Left cardiac atrium (tissue), 4 donors: ENCODE data around the gene EMILIN2. TPM values are rescaled to one million over a fixed set of nuclear protein-coding genes. Genes with fewer than 3 reads are reported as not detected.
"Not testable (repeated sequence)": the region's sequence is repeated elsewhere in the genome, so short reads cannot be mapped to it uniquely, and the experiment has no call there.

Experiments used
- ATAC-seq, 2 donors: fragments of 200-7000 bp; cut with Tn5 transposase; one replicate each; pipeline ENCODE4 v1.9.1; 2020; ENCODE audit warnings: mild to moderate bottlenecking in 2 of 2, moderate library complexity in 2 of 2
- DNase-seq: peaks from one replicate; pipeline ENCODE4 v3.0.0-alpha.2; 2020
- intact Hi-C, 2 donors: fragments of 100-400 bp; cut with DNase I; formaldehyde crosslinking; loops; one replicate each; pipeline versions ENCODE4 v1.14.1 to v1.15.1; 2022 to 2023
- long read RNA-seq: library from polyadenylated mRNA; unstranded; transcript quantifications from one replicate; pipeline ENCODE4 v2.0.0, GENCODE V29; 2021
- total RNA-seq, 2 donors: library from RNA; stranded (reverse); fragmentation: NEBNext Ultra II Directional; extraction: Animal tissue kit (Norgen Biotek cat#: 25700); gene quantifications; one replicate each; pipeline ENCODE4 v1.2.1, GENCODE V29; 2021
- donor health status: DM: no; HTN: yes; CAD: no.
- donor health status: DM: no; HTN: yes; CAD: no; lungs with severe emphysema.
- donor health status: DM: yes; HTN: yes; CAD: no.
- donor health status: Dilated cardiomyopathy.

Gene EMILIN2
- total RNA-seq = 10 to 100 TPM; 12.2 to 17.8 TPM
- long read RNA-seq, partial matches to known transcripts = 1 of 2 reads
- long read RNA-seq, other reads (novel, unspliced or antisense) = 1 of 2 reads

DNA sequence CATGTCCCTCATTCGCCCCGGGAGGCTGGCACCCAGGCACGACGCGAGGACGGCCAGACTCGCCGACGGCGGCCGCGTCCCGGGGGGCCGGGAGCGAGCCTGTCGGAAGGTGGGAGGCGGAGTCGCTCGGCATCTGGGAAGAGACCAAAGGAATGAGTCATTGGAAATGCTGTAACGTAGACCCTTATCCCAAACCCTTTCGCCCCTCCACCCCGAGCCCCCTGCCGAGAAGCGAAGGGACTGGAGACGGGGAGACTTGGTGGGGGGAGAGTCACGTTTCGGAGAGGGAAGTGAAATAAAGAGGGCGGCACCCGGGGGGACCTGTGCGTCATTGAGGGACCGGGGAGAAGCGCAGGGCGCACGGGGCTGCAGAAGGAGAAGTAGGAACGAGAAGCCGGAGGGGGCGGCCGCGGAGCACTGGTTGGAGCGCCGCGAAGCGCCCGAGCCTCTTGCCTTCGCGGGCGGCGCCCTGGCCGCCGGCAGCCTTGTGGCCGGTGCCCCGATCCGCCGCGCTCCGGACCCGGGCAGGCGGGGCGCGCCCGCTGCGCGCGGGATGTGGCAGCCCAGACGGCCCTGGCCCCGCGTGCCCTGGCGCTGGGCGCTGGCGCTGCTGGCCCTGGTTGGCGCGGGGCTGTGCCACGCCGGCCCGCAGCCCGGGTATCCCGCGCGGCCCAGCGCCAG lies at the start of gene EMILIN2:
TSS of gene EMILIN2 (plus strand) at position 371 of the 681 bp plus-strand sequence. CDS start at position 554, 183 bp downstream.
- intact Hi-C loops = no loop called here
- ATAC-seq = peak; percentile 54 to 66
- DNase-seq = peak; percentile 78

DNA sequence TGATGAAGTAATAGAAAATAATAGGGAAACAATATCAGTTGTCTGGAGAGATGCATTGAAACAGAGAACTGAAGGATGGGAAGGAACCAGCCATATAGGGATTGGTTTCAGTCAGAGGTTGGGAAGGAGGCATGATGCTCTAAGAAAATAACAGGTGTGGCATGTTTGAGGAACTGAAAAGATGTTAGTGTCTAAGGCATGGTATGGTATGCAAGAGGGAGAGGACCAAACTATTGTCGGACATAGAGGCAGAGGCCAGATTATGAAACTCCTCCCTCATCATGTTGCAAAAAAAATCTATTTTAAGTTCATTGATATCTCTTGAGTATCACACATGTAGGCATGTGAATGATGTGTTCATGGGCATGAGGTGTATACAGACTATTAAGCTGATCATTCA lies 48.9 kb upstream of the EMILIN2 start:
- intact Hi-C loops = no loop called here
- ATAC-seq = no peak
- DNase-seq = no peak

DNA sequence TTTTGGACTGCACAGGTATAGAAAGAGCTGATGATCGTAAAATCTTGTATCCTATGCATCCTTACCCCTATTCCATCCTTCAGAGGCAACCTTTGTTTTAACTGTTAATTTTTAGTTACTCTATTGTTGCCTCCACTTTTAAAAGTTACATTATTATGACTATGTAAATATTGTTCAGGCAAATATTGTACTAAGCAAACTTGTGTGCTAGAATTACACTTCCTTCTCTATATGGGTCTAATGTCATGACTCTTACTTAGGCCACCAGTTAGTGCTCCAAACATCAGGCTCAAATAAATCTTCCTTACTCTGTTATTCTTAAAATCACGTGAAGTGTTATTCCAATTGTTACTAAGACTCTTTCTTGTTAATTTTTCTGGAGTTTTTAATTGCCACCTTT lies 47.4 kb upstream of the EMILIN2 start:
- DNase-seq (no peak), ATAC-seq (no peak)
- intact Hi-C loops = no loop called here

DNA sequence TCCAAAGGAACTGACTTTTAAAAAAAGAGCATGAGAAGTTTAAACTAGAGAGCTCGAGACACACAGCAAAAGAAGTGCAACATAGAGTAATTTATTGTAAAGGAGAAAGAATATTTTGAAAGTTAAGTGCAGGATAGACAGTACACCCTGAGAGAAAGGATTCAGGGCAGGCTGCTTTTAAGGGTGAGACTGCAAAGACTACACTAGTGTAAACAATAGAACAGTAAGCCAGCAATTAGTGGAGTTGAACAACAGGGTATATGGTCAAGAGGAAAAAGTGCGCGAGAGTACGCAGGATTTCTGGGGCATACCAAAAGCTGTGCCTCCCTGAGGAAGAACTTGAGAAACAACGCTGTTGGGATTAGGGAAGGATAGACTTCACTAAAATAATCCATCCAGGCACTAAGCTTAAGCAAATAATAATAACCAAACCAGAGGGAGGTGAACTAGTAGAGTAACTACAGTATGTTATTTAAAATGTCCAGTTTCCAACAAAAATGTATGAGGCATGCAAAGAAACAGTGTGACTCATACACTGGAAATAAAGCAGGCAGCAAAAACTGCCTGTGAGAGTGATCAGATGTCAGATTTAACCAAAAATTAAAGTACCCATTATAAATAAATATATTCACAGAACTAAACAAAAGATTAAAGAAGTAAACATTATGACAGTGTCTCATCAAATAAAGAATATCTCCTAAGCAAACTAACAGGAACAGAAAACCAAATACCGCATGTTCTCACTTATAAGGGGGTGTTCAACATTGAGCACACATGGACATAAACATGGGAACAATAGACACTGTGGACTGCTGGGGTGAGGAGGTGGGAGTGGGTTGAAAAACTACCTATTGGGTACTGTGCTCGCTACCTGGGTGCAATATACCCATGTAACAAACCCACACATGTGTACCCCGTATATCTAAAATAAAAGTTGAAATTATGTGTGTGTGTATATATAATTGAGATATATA lies 40.5 kb upstream of the EMILIN2 start:
- intact Hi-C loops = loop anchor here in 1 of 2 donors (10.0 kb wide), 1 partner anchor 99 kb away; no protein-coding TSS in a partner anchor
- ATAC-seq = no peak
- DNase-seq = no peak

DNA sequence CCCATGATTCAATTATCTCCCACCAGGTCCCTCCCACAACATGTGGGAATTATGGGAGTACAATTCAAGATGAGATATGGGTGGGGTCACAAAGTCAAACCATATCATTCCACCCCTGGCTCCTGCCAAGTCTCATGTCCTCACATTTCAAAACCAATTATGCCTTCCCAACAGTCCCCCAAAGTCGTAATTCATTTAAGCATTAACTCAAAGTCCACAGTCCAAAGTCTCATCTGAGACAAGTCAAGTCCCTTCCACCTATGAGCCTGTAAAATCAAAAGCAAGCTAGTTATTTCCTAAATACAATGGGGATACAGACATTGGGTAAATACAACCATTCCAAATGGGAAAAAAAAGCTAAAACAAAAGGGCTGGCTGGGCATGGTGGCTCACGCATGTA lies 38.2 kb upstream of the EMILIN2 start:
- intact Hi-C loops = loop anchor here in 1 of 2 donors (10.0 kb wide), 1 partner anchor 96 kb away; no protein-coding TSS in a partner anchor
- DNase-seq, ATAC-seq: not testable (repeated sequence)

DNA sequence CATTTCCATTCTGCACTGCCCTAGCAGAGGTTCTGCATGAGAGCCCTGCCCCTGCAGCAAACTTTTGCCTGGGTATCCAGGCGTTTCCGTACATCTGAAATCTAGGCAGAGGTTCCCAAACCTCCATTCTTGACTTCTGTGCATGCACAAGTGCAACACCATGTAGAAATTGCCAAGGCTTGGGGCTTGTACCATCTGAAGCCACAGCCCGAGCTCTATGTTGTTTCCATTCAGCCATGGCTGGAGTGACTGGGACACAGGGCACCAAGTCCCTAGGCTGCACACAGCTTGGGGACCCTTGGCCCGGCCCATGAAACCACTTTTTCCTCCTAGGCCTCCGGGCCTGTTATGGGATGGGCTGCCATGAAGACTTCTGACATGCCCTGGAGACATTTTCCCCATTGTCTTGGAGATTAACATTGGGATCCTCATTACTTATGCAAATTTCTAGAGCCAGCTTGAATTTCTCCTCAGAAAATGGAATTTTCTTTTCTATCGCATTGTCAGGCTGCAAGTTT lies 37.1 kb upstream of the EMILIN2 start:
- intact Hi-C loops = loop anchor here in 1 of 2 donors (10.0 kb wide), 1 partner anchor 95 kb away; no protein-coding TSS in a partner anchor
- ATAC-seq = not testable (repeated sequence)

DNA sequence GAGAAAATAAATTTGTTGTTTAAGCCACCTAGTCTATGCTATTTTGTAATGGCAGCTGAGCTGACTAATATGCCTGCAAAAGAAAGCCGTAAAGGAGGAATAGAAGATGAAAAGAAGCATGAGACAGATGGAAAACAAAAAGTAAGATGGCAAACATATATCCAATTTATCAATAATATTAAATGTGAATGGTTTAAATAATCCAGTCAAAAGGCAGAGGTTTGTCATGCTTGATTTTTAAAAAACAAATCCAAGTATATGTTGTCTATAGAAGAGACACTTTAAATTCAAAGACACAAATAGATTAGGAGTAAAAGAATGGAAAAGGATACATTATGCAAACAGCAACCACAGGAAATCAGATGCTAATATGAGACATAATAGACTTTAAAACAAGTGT lies 35.4 kb upstream of the EMILIN2 start:
- intact Hi-C loops = no loop called here
- no peak for ATAC-seq
- no peak for DNase-seq

More for the DNA sequence above, 37.1 kb upstream of the EMILIN2 start:
- DNase-seq = not testable (repeated sequence)

DNA sequence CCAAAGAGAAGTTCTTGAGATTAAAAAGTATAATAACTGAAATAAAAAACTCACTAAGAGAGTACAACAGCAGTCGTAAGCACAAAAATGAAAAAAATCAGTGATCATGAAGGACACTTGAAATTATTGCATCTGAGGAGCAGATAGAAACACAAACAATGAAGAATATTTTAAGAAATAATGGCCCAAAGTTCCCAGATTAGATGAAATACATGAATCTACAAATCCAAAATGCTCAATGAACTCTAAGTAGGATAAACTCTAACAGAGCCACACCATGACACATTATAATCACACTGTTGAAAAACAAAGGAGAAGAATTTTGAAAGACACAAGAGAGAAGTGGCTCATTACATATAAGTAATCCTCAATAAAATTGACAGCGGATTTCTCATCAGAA lies 31.9 kb upstream of the EMILIN2 start:
- DNase-seq = no peak
- ATAC-seq = no peak
- intact Hi-C loops = no loop called here

DNA sequence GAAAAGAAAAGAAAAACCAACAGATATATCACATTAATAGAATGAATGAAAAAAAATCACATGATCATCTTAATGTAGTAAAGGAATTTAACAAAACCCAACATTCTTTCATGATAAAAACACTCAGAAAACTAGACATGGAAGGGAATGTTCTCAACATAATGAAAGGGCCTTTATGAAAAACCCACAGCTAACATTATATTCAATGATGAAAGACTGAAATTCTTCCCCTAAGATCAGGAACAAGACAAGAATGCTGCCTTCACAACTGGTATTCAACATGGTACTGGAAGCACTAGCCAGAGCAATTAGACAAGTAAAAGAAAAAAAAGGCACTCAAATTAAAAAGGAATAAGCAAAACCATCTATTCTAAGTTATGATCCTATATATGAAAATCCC lies 28.5 kb upstream of the EMILIN2 start:
- ATAC-seq (no peak), DNase-seq (no peak)
- intact Hi-C loops = no loop called here

DNA sequence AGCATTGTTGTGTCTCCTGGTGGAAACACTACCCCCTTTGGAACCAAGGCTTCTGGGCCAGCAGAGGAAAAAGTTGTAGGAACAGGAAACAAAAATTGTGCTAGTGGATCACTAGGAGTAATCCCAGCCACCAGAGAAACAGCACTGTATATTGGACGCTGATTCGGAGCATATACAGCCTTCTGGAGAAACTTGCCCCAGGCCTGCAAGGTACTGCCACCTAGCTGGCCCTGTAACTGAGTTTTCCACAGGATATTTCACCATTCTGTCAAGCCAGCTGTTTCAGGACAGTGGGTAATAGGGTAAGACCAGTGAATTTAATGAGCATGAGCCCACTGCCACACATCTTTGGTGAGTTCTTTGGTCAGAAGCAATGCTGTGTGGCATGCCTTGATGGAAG lies 25.1 kb upstream of the EMILIN2 start:
- intact Hi-C loops = no loop called here
- DNase-seq = no peak
- ATAC-seq = no peak

DNA sequence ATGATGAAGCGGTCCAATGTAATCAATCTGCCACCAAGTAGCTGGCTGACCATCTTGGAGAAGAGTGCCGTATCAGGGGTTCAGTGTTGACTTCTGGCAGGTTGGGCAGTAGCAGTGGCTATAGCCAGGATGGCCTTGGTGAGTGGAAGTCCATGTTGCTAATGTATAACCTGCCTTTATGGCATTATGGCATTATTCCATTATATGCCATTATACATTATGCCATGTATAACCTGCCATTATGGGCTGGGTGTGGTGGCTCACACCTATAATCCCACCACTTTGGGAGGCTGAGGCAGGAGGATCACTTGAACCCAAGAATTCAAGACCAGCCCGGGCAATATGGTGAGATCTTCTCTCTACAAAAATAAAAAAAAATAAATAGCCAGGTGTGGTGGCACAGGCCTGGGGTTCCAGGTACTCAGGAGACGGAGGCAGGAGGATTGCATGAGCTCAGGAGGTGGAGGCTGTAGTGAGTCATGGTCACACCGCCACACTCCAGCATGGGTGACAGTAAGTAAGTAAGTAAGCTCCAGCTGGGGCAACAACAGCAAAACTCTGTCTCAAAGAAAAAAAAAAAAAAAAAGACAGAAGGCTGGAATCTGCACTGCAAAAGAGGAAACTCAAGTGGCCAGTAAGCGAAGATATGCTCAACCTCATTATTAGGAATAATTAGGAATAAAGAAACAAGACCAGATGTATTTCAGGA lies 24.4 kb upstream of the EMILIN2 start:
- DNase-seq = no peak
- intact Hi-C loops = no loop called here
- no peak for ATAC-seq

DNA sequence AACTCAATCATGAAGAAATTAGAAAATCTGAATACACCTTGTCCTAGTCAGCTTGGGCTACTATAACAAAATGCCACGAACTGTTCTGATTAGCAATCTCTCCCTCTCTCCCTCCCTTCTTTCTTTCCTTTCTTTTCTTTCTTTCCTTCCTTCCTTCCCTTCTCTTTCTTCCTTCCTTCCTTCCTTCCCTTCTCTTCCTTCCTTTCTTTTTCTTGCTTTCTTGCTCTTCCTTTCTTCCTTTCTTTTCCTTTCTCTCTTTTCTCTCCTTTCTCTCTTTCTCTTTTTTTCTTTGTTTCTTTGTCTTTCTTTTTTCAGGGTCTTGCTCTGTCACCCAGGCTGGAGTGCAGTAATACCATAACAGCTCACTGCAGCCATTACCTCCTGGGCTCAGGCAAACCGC lies 23.6 kb upstream of the EMILIN2 start:
- ATAC-seq (no peak), DNase-seq (no peak)
- intact Hi-C loops = no loop called here

DNA sequence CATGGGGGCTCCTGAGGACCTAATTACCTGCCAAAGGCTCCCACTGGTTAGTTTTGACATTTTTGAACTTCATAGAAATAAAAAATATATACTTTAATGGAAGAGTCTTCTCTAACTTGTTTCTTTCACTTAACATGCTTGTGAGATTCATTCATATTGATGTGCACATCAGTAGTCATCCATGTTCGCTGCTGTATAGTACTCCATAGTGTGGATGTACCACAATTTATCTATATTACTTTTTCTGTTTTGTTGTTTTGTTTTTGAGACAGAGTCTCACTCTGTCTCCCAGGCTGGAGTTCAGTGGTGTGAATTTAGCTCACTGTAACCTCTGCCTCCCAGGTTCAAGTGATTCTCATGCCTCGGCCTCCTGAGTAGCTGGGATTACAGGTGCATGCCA lies 22.8 kb upstream of the EMILIN2 start:
- intact Hi-C loops = no loop called here
- ATAC-seq (no peak), DNase-seq (no peak)

DNA sequence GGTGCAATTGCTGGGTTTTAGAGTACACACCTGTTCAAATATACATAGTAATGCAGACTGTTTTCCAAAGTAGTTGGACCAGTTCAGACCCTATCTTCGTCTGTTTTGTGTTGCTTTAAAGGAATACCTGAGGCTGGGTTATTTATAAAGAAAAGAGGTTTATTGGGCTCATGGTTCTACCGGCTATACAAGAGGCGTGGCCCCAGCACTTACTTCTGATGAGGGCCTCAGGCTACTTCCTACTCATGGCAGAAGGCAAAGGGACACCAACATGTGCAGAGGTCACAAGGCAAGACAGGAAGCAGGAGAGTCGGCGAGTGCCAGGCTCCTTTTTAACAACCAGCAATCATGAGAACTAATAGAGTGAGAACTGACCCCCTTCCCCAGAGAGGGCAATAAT lies 21.9 kb upstream of the EMILIN2 start:
- DNase-seq (no peak), ATAC-seq (no peak)
- intact Hi-C loops = no loop called here

DNA sequence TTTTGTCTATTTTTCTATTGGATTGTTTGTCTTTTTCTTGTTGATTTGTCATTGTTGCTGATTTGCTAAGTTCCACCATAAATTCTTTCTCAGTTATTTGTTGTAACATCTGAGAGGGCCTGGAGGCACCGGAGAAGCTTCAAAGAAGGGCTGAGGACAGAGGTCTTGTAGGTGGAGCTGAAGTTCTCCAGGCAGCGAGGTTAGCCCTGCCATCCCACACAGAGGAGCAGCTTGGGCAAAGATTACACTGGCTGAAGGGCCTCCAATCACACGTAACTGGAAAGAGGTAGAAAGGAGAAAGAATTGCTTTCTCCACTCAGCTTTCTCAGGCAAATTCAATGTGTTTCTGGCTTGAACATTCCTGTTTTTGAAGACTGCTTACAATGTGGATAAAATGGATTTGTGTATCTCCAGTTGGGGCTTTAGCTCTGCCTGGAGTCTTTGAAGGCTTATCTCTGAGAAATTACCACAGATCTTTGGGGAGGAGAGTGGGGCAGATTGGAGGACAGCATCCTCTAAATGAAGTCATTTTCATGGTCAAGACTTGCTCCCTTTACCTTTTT lies 21.1 kb upstream of the EMILIN2 start:
- ATAC-seq (peak in 1 of 2 donors; percentile 18), DNase-seq (no peak)
- intact Hi-C loops = no loop called here

DNA sequence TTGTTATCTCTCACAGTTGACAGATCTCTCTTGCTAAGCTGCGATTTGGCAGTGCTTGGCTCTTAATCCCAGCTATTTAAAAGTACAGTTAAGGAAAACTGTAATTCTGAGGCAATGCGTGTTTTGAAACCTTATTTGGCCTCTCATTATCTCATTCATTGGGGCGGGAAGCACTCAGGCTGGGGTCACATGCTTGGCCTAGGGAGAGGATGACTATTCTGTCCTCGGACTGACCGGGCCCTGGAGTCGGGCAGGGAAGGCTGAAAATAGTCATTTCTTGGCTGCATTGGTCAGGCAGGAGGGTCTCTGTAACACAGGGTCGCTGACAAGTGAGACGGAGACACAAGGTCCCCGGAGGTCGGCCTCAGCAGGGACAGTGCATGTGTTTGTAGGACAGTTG lies 20.2 kb upstream of the EMILIN2 start:
- intact Hi-C loops = no loop called here
- ATAC-seq (peak; percentile 88 to 95), DNase-seq (peak; percentile 32)

DNA sequence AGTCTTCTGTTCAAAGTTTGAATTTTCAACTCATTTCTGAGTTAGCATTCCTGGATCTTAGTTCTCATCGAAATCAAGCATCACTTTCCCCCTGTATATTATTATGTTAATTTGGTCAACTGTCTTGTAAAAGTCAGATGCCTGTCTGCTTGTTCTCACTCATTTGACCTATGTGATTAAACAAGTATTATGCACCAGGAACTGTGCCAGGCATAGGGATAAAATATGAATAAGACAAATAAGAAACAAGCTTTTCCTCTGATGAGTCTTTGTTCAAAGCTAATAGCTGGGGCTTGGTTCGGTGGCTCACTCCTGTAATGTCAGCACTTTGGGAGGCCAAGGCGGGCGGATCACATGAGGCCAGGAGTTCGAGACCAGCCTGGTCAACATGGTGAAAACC lies 19.7 kb upstream of the EMILIN2 start:
- ATAC-seq (peak in 1 of 2 donors; percentile 48), DNase-seq (no peak)
- intact Hi-C loops = no loop called here

DNA sequence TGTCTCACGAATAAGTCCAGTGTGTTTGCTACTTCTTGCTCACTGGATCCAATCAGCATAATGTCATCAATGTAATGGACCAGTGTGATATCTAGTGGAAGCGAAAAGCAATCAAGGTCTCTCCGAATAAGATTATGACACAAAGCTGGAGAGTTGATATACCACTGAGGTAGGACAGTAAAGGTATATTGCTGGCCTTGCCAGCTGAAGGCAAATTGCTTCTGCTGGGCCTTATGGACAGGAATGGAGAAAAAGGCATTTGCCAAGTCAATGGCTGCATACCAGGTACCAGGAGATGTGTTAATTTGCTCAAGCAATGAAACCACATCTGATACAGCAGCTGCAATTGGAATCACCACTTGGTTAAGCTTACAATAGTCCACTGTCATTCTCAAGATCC lies 10.7 kb upstream of the EMILIN2 start:
- DNase-seq, ATAC-seq, intact Hi-C loops: not testable (repeated sequence)

DNA sequence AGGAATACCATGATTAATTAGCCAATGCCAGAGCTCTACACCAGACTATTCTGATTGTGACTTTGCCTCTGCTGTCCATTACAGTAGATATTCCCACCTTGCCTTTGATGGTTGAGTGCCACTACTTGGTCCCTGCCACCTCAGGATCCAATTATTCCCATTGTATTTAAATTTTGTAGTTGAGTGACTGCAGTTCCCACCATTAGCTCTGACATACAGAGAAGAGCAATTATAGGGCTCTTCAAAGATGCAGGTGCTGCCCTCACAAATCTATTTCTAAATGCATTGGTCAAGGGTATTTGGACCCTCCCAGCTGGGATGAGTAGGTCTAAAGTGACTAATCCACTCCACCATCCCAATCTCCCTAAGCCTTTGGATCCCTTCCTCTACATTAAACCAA lies 9.5 kb upstream of the EMILIN2 start:
- intact Hi-C loops, ATAC-seq: not testable (repeated sequence)

More for the DNA sequence above, 9.5 kb upstream of the EMILIN2 start:
- not testable (repeated sequence) for DNase-seq
